ENCODE measurements around the gene LYPD6.

GRCh38 chr2:149463328-149464002 lies 133.1 kb downstream of the LYPD6 start:
- TF ChIP-seq, protein P1, sequence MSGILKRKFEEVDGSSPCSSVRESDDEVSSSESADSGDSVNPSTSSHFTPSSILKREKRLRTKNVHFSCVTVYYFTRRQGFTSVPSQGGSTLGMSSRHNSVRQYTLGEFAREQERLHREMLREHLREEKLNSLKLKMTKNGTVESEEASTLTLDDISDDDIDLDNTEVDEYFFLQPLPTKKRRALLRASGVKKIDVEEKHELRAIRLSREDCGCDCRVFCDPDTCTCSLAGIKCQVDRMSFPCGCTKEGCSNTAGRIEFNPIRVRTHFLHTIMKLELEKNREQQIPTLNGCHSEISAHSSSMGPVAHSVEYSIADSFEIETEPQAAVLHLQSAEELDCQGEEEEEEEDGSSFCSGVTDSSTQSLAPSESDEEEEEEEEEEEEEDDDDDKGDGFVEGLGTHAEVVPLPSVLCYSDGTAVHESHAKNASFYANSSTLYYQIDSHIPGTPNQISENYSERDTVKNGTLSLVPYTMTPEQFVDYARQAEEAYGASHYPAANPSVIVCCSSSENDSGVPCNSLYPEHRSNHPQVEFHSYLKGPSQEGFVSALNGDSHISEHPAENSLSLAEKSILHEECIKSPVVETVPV (CRISPR knock-in tag; IDR thresholded peaks at IDR 0.05), result no peak
- TF ChIP-seq POU6F1 (CRISPR knock-in tag; IDR thresholded peaks at IDR 0.05; ENCODE audit: borderline replicate concordance, low read depth) (no peak), ZFP30 (CRISPR knock-in tag; IDR thresholded peaks at IDR 0.05) (no peak), ARNTL (CRISPR knock-in tag; IDR thresholded peaks at IDR 0.05; ENCODE audit: borderline replicate concordance, low read depth) (no peak), ESRRG (CRISPR knock-in tag; IDR thresholded peaks at IDR 0.05) (no peak), TOX (CRISPR knock-in tag; IDR thresholded peaks at IDR 0.05; ENCODE audit: borderline replicate concordance) (no peak)

Measured in SK-N-SH treated with all-trans-retinoic acid at 6 μM for 48 hours (cell line).